Progenitor cell of endocrine pancreas (in vitro differentiated cells): ENCODE results near the gene OR51A4. TPM values are rescaled to one million over a fixed set of nuclear protein-coding genes. Genes with fewer than 3 reads are reported as not detected.

Experiments
- DNase-seq: peaks from one replicate; pipeline ENCODE4 v3.0.0; 2021; ENCODE audit warnings: low spot score; ENCODE audit not compliant: unreplicated experiment
- H3K27ac Mint-ChIP-seq: 2 replicates; pipeline ENCODE4 v1.8.0; 2021; ENCODE audit warnings: mild to moderate bottlenecking, moderate library complexity, mixed read lengths
- H3K27me3 Mint-ChIP-seq: 2 replicates; pipeline ENCODE4 v1.8.0; 2021; ENCODE audit warnings: mixed read lengths
- H3K36me3 Mint-ChIP-seq: 2 replicates; pipeline ENCODE4 v1.8.0; 2022; ENCODE audit warnings: mixed read lengths; ENCODE audit not compliant: insufficient read depth
- H3K4me1 Mint-ChIP-seq: 2 replicates; pipeline ENCODE4 v1.8.0; 2021; ENCODE audit warnings: low read depth, mixed read lengths
- H3K4me3 Mint-ChIP-seq: 2 replicates; pipeline ENCODE4 v1.8.0; 2021; ENCODE audit warnings: low read depth, mild to moderate bottlenecking, moderate library complexity, mixed read lengths
- H3K9me3 Mint-ChIP-seq: 2 replicates; pipeline ENCODE4 v1.8.0; 2021; ENCODE audit warnings: low read depth, mixed read lengths
- total RNA-seq: library from RNA; stranded (reverse); gene quantifications from 2 replicates; pipeline ENCODE4 v1.2.1, GENCODE V29; 2021
- TF ChIP-seq, protein P1 (sequence below): fragments of 200-600 bp; sonication (generic); IDR thresholded peaks from one replicate; pipeline ENCODE4 v1.5.0; 2021; ENCODE audit warnings: antibody characterized with exemption, mild to moderate bottlenecking; ENCODE audit not compliant: unreplicated experiment

The OR51A4 gene
- total RNA-seq, 1 donor from 2014 or later: not detected

DNA sequence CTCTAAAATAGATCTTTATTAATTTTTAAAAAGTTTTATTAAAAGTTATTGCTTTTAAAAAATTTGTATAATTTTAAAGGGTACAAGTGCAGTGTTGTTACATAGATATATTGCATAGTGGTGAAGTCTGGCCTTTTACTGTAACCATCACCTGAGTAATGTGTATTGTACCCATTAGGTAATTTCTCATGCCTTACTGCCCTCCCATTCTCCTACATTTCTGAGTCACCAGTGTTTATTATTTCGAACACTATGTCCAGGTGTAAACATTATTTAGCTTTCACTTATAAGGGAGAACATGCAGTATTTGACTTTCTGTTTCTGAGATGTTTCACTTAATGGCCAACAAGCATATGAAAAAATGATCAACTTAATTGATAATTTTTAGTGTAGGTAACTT lies 25.6 kb downstream of the OR51A4 start:
- no peak for DNase-seq
- Mint-ChIP-seq H3K9me3 (no peaks in the 10 kb centered on the region), H3K4me1 (no peaks in the 10 kb centered on the region), H3K27ac (no peak overlapping the region), H3K4me3 (no peak overlapping the region), H3K36me3 (no peaks in the 10 kb centered on the region), H3K27me3 (peaks cover 6% of the 10 kb centered on the region)
- TF ChIP-seq, protein P1, sequence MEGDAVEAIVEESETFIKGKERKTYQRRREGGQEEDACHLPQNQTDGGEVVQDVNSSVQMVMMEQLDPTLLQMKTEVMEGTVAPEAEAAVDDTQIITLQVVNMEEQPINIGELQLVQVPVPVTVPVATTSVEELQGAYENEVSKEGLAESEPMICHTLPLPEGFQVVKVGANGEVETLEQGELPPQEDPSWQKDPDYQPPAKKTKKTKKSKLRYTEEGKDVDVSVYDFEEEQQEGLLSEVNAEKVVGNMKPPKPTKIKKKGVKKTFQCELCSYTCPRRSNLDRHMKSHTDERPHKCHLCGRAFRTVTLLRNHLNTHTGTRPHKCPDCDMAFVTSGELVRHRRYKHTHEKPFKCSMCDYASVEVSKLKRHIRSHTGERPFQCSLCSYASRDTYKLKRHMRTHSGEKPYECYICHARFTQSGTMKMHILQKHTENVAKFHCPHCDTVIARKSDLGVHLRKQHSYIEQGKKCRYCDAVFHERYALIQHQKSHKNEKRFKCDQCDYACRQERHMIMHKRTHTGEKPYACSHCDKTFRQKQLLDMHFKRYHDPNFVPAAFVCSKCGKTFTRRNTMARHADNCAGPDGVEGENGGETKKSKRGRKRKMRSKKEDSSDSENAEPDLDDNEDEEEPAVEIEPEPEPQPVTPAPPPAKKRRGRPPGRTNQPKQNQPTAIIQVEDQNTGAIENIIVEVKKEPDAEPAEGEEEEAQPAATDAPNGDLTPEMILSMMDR: no peak

DNA sequence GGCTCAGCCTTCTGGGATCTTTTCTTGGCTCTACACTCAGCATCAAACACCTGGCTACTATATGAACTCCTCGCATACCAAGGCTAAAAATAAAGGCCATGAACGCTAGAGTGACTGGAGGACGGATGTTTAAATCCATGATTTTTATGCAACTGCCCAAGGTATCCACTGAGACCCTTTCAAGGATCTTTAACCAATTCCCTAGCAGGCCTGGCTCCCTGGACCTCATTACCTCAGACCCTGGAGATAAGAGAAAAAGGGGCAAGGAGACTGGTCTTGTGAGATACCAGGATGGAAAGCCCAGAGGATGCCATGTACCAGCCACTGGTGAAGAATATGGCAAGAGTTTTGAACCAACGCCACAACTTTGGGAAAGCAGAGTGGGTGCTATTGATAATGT lies 28.2 kb downstream of the OR51A4 start, which contains the start of gene OR51G2:
Gene OR51G2, minus strand, starts transcription at position 101 of the 400 bp plus-strand sequence. CDS start 3,687 bp downstream, outside the sequence.
- no peak within 1 kb of the TSS for H3K4me3 Mint-ChIP-seq
- H3K27me3 Mint-ChIP-seq: peaks cover 6% of the 10 kb centered on the region

DNA sequence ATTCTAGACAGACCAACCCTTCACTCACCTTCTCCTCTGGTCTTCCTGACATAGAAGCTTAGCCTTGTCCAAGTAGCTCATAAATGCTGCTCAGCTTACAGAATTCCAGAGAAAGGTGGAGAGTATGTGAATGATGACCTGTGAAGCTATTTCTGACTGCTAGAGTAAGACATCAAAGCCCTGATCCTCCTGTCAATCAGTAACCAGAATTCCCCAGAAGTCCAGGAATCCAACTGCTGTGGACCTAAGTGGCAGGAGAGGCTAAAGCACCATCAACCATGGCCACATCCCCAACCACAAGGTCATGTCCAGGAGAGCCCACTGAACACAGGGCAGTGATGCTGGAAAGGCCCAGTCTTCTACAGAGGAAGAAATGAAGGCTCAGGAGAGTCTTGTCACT lies 30.8 kb downstream of the OR51A4 start:
- peaks cover 2% of the 10 kb centered on the region for H3K4me1 Mint-ChIP-seq
- H3K27me3 Mint-ChIP-seq: no peaks in the 10 kb centered on the region
- TF ChIP-seq, protein P1: no peak
- H3K4me3 Mint-ChIP-seq: no peak overlapping the region
- no peak for DNase-seq
- no peaks in the 10 kb centered on the region for H3K9me3 Mint-ChIP-seq
- no peak overlapping the region for H3K27ac Mint-ChIP-seq
- H3K36me3 Mint-ChIP-seq: no peaks in the 10 kb centered on the region

More for the DNA sequence above, 28.2 kb downstream of the OR51A4 start, which contains the start of gene OR51G2:
- no peaks in the 10 kb centered on the region for H3K4me1 Mint-ChIP-seq
- TF ChIP-seq, protein P1: no peak
- no peaks in the 10 kb centered on the region for H3K36me3 Mint-ChIP-seq
- no peak for DNase-seq
- no peak within 1 kb of the TSS for H3K27ac Mint-ChIP-seq
- no peaks in the 10 kb centered on the region for H3K9me3 Mint-ChIP-seq

DNA sequence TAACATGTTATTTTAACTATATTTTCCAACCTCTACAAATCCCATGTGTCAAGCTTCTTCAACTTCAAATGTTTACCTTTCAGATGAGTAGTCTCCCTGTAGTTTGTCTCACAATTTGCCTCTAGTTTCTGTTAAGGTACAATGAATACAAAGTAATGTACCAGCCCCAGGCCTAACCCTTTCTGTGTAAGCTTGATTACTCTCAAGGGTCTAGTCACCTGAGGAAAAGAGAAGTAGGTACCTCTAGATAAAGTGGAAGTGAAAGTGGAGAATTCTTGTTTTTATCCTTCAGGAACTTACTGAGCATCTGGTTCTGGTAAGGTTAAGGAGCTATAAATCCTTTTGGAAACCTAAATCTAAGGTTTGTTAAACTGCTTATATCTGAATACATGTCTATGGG lies 43.9 kb downstream of the OR51A4 start, which contains the start of gene OR51A7:
Gene OR51A7, plus strand, starts transcription at position 300 of the 400 bp plus-strand sequence. CDS start 3,587 bp downstream, outside the sequence.
- Mint-ChIP-seq H3K4me1 (peaks cover 3% of the 10 kb centered on the region), H3K27ac (no peak within 1 kb of the TSS), H3K36me3 (no peaks in the 10 kb centered on the region), H3K27me3 (no peaks in the 10 kb centered on the region), H3K4me3 (no peak within 1 kb of the TSS), H3K9me3 (peaks cover 14% of the 10 kb centered on the region)
- DNase-seq: no peak
- TF ChIP-seq, protein P1: no peak

Other genes starting within 250 kb of the OR51A4 start
- not detected in 2 replicates for gene OR51E2, start 249.8 kb downstream of the OR51A4 start, total RNA-seq
- gene MMP26, start 242.8 kb downstream of the OR51A4 start, total RNA-seq: not detected in 2 replicates
- gene OR51F1, start 177.7 kb downstream of the OR51A4 start, total RNA-seq: not detected in 2 replicates
- not detected in 2 replicates for gene OR52R1, start 143.2 kb downstream of the OR51A4 start, total RNA-seq
- not detected in 2 replicates for gene OR51F2, start 126.3 kb downstream of the OR51A4 start, total RNA-seq
- gene OR51S1, start 98.4 kb downstream of the OR51A4 start, total RNA-seq: not detected in 2 replicates
- not detected in 2 replicates for gene OR51T1, start 65.7 kb downstream of the OR51A4 start, total RNA-seq
- not detected in 2 replicates for gene OR51A7, start 43.8 kb downstream of the OR51A4 start, total RNA-seq
- not detected in 2 replicates for gene OR51G2, start 28.3 kb downstream of the OR51A4 start, total RNA-seq
- gene OR51G1, start 23.3 kb downstream of the OR51A4 start, total RNA-seq: not detected in 2 replicates
- gene OR51A2, start 8.1 kb upstream of the OR51A4 start, total RNA-seq: not detected in 2 replicates
- not detected in 2 replicates for gene OR51L1, start 47.2 kb upstream of the OR51A4 start, total RNA-seq
- not detected in 2 replicates for gene OR52J3, start 98.9 kb upstream of the OR51A4 start, total RNA-seq
- not detected in 2 replicates for gene OR52E2, start 112.0 kb upstream of the OR51A4 start, total RNA-seq
- gene OR52E1, start 122.0 kb upstream of the OR51A4 start, total RNA-seq: not detected in 2 replicates
- not detected in 2 replicates for gene OR52A5, start 190.8 kb upstream of the OR51A4 start, total RNA-seq
- gene OR52A1, start 207.2 kb upstream of the OR51A4 start, total RNA-seq: not detected in 2 replicates